ENCODE results near the gene KHDC3L. TPM values are rescaled to one million over a fixed set of nuclear protein-coding genes. Genes with fewer than 3 reads are reported as not detected.

Gene KHDC3L
- total and polyA plus RNA-seq, 2 donors from 2014 or later, result not detected

GRCh38 chr6:73382462-73383113 lies 20.1 kb downstream of the KHDC3L start:
- no peaks in the 10 kb centered on the region for H3K9me3 ChIP-seq (ENCODE audit: control insufficient read depth in 2 of 3, insufficient read depth in 1 of 3, low read length in 3 of 3)
- no peaks in the 10 kb centered on the region for H3K27me3 ChIP-seq (ENCODE audit: control insufficient read depth, insufficient read depth, low read length)
- intact Hi-C loops (cut with DNase I), result no loop called here
- H3K36me3 ChIP-seq (ENCODE audit: control insufficient read depth in 2 of 3, insufficient read depth in 3 of 3, low read length in 3 of 3), result no peaks in the 10 kb centered on the region
- no peak for FAIRE-seq
- H3K9ac ChIP-seq (ENCODE audit: low read length in 3 of 3), result no peak overlapping the region
- DNase-seq, result no peak
- TF ChIP-seq CTCF (IDR thresholded peaks at IDR 0.05; ENCODE audit: borderline replicate concordance, extremely low read depth, insufficient read depth), result no peak
- no peak overlapping the region for H3K27ac ChIP-seq (ENCODE audit: low read depth in 2 of 2, low read length in 2 of 2)
- no peak overlapping the region for H3K4me3 ChIP-seq (ENCODE audit: low read length in 3 of 3)
- H3K4me1 ChIP-seq (ENCODE audit: control insufficient read depth in 2 of 3, insufficient read depth in 2 of 3, low read depth in 1 of 3, low read length in 3 of 3), result no peaks in the 10 kb centered on the region

- Histone ChIP-seq H3K27me3 (ENCODE audit: control insufficient read depth, insufficient read depth, low read length) (no peaks in the 10 kb centered on the region), H3K36me3 (ENCODE audit: control insufficient read depth in 2 of 3, insufficient read depth in 3 of 3, low read length in 3 of 3) (no peaks in the 10 kb centered on the region), H3K27ac (ENCODE audit: low read depth in 2 of 2, low read length in 2 of 2) (no peak overlapping the region), H3K9me3 (ENCODE audit: control insufficient read depth in 2 of 3, insufficient read depth in 1 of 3, low read length in 3 of 3) (no peaks in the 10 kb centered on the region), H3K9ac (ENCODE audit: low read length in 3 of 3) (peak overlapping the region in 2 of 3 donors; percentile 27 to 58), H3K4me3 (ENCODE audit: low read length in 3 of 3) (peak overlapping the region; percentile 49 to 72 (median 65)), H3K4me1 (ENCODE audit: control insufficient read depth in 2 of 3, insufficient read depth in 2 of 3, low read depth in 1 of 3, low read length in 3 of 3) (no peaks in the 10 kb centered on the region)
- no peak for FAIRE-seq
- no peak for TF ChIP-seq CTCF (IDR thresholded peaks at IDR 0.05; ENCODE audit: borderline replicate concordance, extremely low read depth, insufficient read depth)
- no peak for DNase-seq
- intact Hi-C loops (cut with DNase I), result no loop called here
Observed at GRCh38 chr6:73388433-73388799, 26.0 kb downstream of the KHDC3L start.

- H3K9me3 ChIP-seq (ENCODE audit: control insufficient read depth in 2 of 3, insufficient read depth in 1 of 3, low read length in 3 of 3), result no peaks in the 10 kb centered on the region
- intact Hi-C loops (cut with DNase I), result no loop called here
- FAIRE-seq (no peak), DNase-seq (peak; percentile 59 to 81 (median 73))
- H3K4me1 ChIP-seq (ENCODE audit: control insufficient read depth in 2 of 3, insufficient read depth in 2 of 3, low read depth in 1 of 3, low read length in 3 of 3), result no peaks in the 10 kb centered on the region
- no peak overlapping the region for H3K27ac ChIP-seq (ENCODE audit: low read depth in 2 of 2, low read length in 2 of 2)
- TF ChIP-seq CTCF (IDR thresholded peaks at IDR 0.05; ENCODE audit: borderline replicate concordance, extremely low read depth, insufficient read depth), result peak; percentile 44
- no peaks in the 10 kb centered on the region for H3K36me3 ChIP-seq (ENCODE audit: control insufficient read depth in 2 of 3, insufficient read depth in 3 of 3, low read length in 3 of 3)
- H3K27me3 ChIP-seq (ENCODE audit: control insufficient read depth, insufficient read depth, low read length), result no peaks in the 10 kb centered on the region
- peak overlapping the region; percentile 49 to 72 (median 65) for H3K4me3 ChIP-seq (ENCODE audit: low read length in 3 of 3)
- peak overlapping the region; percentile 27 to 59 (median 58) for H3K9ac ChIP-seq (ENCODE audit: low read length in 3 of 3)
Observed at GRCh38 chr6:73388800-73389512, 26.5 kb downstream of the KHDC3L start.

Data from kidney (tissue), 14 donors.